Fibroblast of skin of abdomen (primary cell): ENCODE data around the gene ZDHHC11B.
"Not testable (repeated sequence)": the region's sequence is repeated elsewhere in the genome, so short reads cannot be mapped to it uniquely, and the experiment has no call there.

Experiments
- DNase-seq: peaks from one replicate; pipeline ENCODE4 v3.0.0-alpha.2; 2013

ZDHHC11B gene

DNA sequence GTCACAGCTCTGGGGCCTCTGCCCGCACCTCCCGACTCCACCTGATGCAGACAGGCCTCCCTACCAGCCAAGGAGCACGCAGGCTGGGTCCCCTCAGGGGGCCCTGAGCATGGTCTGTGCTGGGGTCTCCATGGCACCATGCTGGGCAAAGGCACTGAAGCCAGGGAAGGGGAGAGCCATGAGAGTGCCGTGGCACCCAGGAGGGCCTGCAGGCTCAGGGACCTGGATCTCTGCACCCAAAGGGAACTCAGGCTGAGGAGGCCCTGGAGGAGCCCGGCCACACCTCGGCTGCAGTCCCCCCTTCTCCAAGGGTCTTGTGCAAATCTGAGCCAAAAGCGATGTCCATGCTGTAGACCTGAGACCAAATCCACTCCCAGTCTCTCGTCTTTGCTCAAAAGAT is 32.5 kb downstream of the ZDHHC11B start:
- not testable (repeated sequence) for DNase-seq

DNA sequence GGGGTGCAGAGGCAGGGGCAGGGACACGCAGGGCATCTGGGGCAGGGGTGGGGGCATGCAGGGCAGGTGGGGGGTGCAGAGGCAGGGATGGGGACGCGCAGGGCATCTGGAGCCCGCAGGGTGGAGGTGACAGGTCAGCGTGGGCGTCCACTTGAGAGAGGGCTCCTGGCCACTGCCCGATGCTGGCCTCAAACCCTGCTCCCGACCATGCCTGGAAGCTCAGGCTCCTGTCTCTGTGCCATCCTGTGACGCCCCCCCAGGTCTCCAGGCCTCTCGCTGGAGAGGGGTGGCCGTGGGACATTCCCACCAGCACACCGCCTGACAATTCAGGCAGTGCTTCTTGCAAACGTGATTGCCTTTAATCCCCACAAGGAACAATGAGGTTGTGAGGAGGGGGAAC is 33.0 kb downstream of the ZDHHC11B start:
- DNase-seq: no peak

DNA sequence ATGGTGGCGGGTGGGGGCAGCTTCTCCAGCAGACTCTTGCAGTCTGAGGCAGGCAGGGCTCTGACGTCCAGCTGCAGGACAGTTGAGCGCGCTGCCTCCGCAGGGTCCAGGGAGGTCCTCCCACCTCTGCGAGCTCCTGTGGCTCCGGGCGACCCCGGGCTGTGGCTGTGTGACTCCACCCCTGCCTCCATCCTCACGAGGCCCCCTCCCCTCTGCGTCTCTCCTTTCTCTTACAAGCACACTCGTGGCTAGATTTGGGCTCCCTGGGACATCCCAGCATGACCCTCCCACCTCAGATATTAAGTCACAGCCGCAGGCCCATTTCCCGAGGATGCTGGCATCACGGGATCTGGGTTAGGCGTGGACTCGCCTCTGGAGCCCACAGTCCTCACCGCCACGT is 34.3 kb downstream of the ZDHHC11B start:
- DNase-seq: not testable (repeated sequence)

DNA sequence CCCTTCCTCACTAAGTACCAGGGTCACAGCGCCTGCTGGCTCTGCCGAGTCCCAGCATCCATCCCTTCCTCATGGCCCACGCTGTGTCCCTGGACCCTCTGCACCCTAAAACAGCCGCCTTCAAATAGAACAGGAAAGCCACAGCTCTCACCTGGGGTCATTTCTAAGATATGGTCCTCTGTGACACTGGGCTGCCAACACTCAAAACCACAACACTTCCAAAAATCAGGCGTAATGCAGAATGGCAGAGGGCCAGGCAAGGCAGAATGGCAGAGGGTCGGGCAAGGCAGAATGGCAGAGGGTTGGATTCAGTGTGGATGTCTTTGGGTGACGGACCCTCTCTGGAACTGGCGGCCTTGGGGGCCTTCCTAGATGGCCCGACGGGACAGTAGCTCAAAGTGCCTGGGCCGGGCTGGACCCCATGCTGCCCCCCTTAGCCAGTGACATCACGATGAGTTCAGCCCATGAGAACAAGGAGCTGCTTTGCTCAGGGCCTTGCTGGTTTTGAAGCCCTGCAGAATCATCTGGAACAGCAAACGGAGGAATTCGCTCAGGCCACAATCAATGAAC is 35.3 kb downstream of the ZDHHC11B start:
- DNase-seq: no peak

DNA sequence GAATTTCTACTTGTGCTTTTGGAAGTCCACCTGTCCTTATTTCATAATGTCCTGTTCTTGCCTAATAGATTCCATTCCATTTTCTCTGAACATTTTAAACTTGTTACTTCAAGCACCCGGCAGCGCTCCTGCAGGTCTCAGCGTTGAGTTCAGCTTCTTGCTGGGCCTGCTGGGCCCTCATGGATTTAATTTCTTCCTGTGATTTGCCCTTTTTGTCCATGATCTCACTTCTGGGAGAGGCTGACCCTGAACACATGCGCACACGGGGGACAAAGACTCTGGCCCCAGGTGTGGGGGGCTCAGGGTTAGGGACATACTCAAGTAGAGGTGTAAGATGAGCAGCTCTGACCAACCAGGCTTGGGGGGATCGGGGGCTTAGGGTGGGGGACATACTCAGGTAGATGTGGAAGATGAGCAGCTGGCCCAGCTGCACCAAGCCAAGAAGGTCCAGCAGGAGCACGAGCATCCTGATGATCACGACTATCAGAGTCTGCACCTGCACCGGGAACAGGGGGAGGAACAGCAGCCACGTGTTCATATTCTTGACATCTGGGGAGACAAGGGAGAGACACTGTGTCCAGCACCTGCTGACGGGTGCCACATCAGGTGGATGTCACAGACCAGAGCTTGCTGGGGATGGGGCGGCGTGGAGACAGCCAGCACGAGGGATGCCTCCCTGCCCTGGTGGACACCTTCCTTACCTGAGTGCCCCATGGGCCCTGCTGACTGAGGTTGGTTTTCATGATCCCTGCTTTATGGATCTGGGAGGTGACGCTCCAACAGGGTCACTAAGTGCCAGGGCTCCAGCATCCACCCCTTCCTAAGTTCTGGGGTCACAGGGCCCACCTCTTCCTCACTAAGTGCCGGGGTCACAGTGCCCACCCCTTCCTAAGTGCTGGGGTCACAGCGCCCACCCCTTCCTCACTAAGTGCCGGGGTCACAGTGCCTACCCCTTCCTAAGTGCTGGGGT is 36.2 kb downstream of the ZDHHC11B start:
- DNase-seq: not testable (repeated sequence)

DNA sequence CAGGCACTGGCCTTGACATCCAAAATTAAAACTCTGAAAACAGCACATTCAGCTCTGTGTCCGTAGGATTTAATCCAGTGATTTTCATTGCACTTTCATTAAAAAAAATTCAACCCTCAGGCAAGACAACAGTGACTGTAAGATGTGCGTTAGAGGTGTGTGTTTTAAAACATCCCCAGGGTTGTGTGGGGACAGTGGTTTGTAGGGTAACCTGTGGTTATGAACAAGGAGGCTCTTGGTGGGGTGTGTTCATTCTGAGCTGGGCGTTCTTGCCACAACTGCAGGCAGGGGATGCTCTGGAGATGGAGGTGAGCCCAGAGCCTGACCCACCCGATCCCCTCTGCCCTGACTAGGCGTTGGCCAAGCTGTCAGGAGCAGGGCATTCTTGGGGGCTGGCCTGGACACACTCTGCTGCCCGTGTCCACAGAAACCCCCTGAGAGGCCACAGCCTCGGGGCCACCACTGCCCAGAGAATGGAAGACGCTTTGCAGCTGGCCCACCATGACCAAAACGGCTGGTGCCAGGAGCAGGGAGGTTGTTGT is 37.2 kb downstream of the ZDHHC11B start:
- not testable (repeated sequence) for DNase-seq

DNA sequence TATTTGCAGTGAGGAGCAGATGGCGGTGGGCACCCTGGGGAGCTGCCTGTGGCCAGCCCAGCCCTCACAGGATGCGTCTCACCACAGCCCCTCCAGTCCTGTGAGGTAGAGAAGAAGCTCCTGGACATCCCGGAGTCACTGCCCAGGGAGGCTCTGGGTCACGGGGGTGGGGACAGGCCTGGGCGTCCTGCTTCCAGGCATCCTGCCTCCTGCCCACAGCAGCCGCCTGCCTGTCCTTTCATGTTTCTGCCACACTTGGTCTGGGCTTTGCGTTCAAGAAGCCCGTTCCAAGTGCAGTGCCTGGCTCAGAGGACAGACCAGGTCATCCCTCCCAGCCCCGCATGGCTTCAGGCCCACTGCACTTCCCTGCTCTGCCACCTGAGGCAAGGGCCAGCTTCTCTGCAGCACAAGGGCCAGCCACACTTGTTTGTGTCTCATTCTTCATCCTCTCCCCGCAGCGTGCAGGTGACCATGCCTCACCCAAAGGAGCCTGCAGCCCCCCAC is 38.2 kb downstream of the ZDHHC11B start:
- no peak for DNase-seq

DNA sequence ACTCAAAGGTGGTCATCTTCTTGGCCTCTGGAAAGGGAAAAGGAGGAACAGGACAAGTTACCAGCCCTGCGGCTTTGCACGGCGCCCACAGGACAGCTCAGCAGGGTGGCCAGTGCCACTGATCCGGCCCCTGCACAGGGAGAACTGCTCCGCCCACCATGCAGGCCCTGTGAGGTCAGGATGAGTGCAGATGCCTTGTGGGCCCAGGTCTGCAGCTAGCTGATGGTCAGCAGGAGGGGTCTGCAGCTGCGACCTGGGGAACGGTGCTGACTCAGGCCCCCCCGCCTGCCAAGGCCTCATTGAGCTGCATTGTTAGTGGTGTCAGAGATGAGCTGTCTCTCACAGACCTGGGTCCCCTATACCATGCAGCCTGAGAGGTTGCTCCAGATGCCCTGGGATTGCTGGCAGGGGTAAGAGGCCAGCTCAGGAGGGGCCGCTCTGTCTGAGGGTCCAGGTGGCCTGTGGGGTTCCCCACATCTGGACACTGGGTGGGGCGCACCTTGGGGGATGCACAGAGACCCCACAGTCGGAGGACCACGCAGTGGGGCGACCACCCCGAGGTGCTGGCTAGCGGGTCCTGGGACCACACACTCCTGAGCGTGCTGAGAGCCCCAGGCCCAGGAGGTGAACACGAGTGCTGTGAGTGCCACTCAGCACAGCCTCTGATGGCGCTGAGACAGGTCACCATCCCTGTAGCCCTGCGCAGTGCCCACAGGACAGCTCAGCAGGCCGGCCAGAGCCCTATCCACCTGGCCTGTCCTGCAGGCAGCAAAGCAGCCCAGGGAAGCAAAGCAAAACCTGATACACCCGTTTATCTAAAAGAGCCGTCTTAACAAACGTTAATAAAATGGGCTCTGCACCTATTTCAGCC is 39.0 kb downstream of the ZDHHC11B start:
- DNase-seq: not testable (repeated sequence)

DNA sequence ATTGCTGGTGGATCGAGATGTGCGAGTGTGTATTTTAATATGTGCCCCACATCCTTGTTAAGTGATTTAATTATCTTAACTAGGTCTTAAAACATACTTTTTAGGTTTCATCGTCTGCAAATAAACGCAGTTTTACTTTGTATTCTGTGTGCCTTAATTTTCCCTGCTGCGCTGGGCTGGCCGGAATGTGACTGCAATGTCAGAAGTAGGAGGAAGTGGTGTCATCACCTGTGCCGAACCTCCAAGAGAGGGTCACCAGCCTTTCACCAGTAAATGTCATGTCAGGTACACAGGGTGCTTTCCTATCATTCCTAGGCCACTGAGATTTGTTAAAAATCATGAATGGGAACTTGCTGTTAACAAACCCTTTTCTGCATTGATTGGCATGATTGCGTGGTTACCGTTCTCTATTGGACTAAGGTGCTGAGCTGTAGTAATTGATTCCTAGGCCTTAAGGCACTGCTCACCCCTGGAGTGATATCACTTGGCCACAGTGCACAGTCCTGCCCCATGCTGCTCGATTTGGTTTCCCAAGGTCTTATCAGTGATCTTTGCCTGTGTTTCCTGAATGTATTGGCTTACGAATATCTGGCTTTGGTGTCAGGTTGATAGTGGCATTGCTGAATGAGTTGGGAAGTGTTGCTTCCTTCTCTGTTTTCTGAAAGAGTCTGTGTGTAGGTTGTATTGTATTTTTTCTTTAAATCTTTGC is 40.7 kb downstream of the ZDHHC11B start:
- DNase-seq: not testable (repeated sequence)

DNA sequence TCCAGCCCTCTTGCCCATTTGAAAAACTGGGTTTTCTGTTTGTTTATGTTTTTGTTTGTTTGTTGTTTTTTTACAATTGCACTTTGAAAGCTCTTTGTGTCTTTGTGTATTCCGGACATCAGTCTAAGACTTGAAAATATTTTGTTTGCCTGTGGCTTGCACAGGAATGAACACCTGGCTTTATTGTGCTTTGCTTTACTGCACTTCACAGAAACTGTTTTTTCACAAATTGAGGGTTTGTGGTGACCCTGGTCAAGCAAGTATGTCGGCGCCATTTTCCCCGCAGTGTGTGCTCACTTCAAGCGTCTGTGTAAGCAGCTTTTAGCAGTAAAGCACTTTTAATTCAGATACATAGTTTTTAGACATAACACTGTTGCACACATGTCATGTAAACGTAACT is 42.3 kb downstream of the ZDHHC11B start:
- not testable (repeated sequence) for DNase-seq

DNA sequence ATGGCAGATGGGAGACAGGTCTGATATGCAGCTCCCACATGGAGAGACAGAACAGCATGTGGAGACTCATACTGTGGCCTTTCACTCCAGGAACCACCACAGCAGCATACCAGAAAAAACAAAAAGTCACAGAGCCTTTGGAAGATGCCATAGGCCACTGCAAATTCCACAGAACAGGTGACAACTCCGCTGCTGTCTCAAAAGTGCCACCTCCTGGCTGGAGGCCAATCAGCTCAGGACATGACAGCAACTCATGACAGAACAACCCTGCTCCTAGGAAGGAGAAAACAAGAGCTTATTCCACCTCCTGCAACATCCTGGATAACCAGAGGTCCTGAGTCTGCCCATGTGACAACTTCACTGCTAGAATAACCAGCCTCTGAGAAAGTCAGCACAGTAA is 50.4 kb downstream of the ZDHHC11B start:
- not testable (repeated sequence) for DNase-seq

DNA sequence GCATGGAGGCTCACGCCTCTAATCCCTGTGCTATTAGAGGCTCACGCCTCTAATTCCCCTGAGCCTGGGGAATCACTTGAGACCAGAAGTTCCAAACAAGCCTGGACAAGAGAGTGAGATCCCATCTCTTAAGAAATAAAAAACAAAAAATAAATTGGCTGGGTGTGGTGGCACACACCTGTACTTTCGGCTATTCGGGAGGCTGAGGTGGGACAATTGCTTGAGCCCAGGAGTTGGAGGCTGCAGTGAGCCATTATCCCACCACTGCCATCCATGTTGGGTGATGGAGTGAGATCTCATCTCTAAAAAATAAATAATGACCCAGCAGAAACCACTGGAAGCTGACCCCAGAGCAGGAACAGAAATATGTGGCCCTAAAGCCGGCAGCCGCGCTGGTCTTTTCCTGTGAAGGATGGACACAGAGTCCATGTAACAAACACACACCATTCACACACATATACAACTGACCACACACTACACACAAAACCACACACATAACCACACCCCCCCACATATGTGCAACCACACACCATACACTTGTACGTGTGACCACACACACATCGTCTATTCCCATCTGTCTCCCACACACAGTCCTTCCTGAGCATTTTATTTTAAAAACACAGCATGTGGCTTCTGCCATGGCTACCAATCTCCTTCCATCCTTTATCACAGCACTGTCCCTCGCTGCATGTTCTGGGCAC is 51.6 kb downstream of the ZDHHC11B start:
- not testable (repeated sequence) for DNase-seq

DNA sequence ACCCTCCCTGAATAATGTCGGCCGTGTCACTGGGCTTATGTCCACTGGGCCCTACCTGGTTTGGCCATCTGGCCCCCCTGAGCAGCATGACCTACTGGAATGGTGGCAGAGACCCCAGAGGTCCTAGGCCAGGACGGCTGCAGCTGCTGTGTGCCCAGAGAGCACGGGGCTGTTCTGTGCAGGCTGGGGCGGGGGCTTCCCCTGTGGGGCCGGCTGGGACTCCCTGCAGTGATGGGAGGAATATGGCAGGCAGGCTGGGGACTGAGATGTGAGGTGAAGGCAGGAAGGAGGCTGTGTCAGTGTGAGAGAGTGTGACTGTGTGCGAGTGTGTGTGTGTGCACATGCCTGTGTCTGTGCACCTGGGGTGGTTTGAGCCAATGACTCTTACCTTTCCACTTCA is 55.3 kb downstream of the ZDHHC11B start:
- DNase-seq: not testable (repeated sequence)

DNA sequence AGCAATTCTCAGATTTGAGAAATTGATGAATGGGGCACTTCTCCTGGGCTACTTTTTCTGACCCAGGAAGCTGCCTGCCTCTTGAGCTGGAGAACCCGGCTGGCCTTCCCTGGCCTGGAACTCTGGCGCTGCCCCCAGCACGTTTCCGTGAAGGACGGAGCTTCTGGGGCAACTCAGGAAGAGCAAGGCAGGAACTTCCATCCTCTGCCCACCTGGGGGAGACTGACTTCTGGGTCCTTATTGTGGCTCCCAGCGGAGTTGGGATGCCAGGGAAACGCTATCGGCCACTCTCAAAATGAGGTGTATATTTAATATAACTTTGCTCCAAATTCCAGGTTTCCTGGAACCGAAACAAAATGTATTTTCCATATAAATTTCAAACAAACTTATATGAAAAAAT is 57.4 kb downstream of the ZDHHC11B start:
- not testable (repeated sequence) for DNase-seq

DNA sequence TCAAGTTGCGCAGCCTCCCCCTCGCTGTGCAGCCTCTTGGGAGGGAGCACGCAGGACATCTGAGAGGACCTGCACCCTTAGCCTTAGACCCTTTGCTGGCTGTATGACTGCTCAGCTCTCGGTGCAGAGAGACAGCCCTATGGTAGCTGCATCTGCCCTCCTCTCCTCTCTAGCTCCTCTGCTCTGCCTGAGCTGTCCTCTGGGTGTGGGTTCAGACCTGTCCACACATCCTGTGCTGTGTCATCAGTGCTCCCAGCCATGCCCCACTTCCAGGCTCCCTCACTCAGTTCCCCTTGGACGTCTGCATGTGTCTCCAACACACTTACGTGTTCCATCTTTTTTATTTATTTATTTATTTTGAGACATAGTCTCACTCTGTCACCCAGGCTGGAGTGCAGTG is 60.7 kb downstream of the ZDHHC11B start:
- DNase-seq: not testable (repeated sequence)

DNA sequence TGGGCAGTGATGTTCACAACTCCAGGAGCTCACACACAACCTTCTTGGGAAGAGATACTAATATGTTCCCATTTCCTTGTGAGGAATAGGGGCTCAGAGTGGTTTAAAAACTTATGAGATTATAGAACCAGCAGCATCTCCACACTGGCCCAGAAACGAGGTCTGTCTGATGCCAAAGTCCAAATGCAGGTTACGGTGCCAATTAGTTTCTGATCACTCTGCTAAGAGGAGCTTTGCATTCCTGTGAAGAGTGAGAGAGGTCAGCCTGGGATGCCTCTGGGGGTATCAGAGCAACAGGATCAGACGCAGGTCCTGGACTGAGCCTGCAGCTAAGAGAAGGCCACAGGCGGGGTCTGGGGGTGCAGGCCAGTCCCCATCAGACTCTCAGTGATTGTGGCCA is 61.2 kb downstream of the ZDHHC11B start:
- not testable (repeated sequence) for DNase-seq

DNA sequence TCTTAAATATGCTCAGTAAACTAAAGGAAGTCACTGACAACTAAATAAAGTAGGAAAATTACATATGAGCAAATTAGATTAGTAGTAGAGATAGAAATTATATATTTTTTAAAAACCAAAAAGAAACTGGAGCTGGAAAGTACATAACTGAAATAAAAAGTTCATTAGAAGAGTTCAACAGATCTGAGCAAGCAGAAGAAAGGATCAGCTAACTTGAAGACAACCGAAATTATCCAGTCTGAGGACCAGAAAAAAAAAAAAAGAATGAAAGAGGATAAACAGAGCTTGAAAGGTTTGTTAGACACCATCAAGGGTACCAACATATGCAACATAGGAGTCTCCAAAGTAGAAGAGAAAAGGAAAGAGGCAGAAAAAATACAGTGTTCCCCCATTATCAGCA is 65.2 kb downstream of the ZDHHC11B start:
- DNase-seq: not testable (repeated sequence)

DNA sequence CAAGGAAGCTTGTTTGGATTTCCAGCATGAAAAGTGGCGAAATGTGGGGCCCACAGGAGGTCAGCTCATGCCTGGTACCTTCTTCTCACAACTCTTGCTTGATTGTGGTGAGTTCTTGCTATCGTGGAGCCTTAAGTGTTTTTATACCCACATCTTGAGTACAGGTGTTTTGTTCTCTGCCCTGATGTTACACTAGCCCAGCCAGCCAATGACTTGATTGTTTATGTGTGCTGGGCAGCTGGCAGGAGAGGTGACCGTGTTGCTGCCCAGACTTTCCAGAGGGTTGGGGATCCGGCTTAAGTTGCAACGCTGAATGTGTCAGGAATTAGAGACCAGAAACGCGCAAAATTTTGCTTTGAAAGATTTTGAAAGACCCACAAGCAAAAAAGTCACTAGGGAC is 67.4 kb downstream of the ZDHHC11B start:
- no peak for DNase-seq

DNA sequence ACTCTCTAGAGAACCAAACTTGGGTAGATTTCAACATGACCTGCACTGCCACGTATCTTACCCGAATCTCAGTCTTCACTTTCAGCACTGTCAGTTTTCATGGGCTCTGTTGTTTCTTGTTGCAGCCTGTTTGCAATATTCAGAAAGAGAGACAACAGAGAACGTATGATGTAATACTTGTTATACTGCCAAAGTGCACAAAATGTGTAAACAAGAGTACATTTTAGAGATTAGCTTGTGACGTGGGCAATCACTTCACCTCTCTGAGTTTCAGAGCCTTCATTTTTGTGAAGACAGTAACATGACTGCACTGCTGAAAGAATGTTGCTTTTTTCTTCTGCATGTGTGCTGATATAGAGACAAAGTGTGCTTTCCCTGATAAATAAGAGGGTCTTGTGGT is 67.8 kb downstream of the ZDHHC11B start:
- not testable (repeated sequence) for DNase-seq

DNA sequence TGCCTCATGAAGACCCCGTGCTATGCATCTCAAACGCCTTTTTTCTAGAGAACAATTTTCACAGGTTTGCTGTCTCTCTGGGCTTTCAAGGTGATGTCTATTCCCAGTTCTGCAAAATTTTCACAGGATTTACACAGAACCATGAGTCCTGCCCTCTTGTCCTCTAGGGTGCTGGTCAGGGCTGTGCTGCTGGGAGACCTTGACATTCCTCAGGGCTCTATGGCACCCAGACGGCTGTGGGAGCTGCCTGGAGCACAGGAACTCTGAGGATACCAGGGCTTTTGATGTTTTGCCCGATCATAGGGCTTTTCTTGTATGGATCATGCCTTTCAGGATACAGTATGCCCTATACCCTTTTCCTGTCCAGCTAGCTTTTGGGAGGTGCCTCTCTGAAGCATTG is 68.9 kb downstream of the ZDHHC11B start:
- not testable (repeated sequence) for DNase-seq
